H9 (cell line): ENCODE data around the gene CEBPG. TPM values are rescaled to one million over a fixed set of nuclear protein-coding genes. Genes with fewer than 3 reads are reported as not detected.

Source experiments
- DNase-seq: peaks from one replicate; pipeline ENCODE4 v3.0.0-alpha.2; 2017
- H2AFZ ChIP-seq: one replicate; pipeline ENCODE4 v1.6.1; 2013; ENCODE audit warnings: mild to moderate bottlenecking, low read length, control low read depth, moderate library complexity
- H2AK5ac ChIP-seq: 2 replicates; pipeline ENCODE4 v1.6.1; 2013; ENCODE audit warnings: low read length, control low read depth, mixed read lengths; ENCODE audit not compliant: insufficient read length
- H2BK120ac ChIP-seq: one replicate; pipeline ENCODE4 v1.6.1; 2013; ENCODE audit warnings: low read depth, mild to moderate bottlenecking, low read length, control low read depth, inconsistent platforms; ENCODE audit not compliant: poor library complexity, severe bottlenecking
- H2BK12ac ChIP-seq: 2 replicates; pipeline ENCODE4 v1.6.1; 2013; ENCODE audit warnings: low read length, control low read depth, mixed read lengths, low read depth; ENCODE audit not compliant: insufficient read length
- H2BK15ac ChIP-seq: 2 replicates; pipeline ENCODE4 v1.6.1; 2013; ENCODE audit warnings: low read depth, low read length, control low read depth
- H2BK20ac ChIP-seq: one replicate; pipeline ENCODE4 v1.6.1; 2013; ENCODE audit warnings: low read depth, mild to moderate bottlenecking, low read length, control low read depth, inconsistent platforms; ENCODE audit not compliant: poor library complexity, severe bottlenecking
- H2BK5ac ChIP-seq: 2 replicates; pipeline ENCODE4 v1.6.1; 2013; ENCODE audit warnings: low read length, control low read depth, mixed read lengths; ENCODE audit not compliant: insufficient read length
- H3K14ac ChIP-seq: 2 replicates; pipeline ENCODE4 v1.6.1; 2013; ENCODE audit warnings: low read length, control low read depth; ENCODE audit not compliant: insufficient read depth
- H3K18ac ChIP-seq: 2 replicates; pipeline ENCODE4 v1.6.1; 2013; ENCODE audit warnings: low read depth, mild to moderate bottlenecking, mixed read lengths, low read length, control low read depth; ENCODE audit not compliant: insufficient read length
- H3K23ac ChIP-seq: 2 replicates; pipeline ENCODE4 v1.6.1; 2013; ENCODE audit warnings: low read length, control low read depth, mixed read lengths, low read depth; ENCODE audit not compliant: insufficient read length
- H3K23me2 ChIP-seq: 2 replicates; pipeline ENCODE4 v1.6.1; 2013; ENCODE audit warnings: low read depth, mild to moderate bottlenecking, mixed read lengths, low read length, control low read depth; ENCODE audit not compliant: insufficient read length, poor library complexity, severe bottlenecking
- H3K27ac ChIP-seq: 2 replicates; pipeline ENCODE4 v1.5.1; 2013; ENCODE audit warnings: low read length, control low read depth, mixed read lengths, low read depth; ENCODE audit not compliant: insufficient read length
- H3K27me3 ChIP-seq: 2 replicates; pipeline ENCODE4 v1.6.1; 2013; ENCODE audit warnings: low read length, control low read depth, inconsistent platforms; ENCODE audit not compliant: insufficient read depth
- H3K4ac ChIP-seq: 2 replicates; pipeline ENCODE4 v1.6.1; 2013; ENCODE audit warnings: low read depth, mild to moderate bottlenecking, control low read depth, inconsistent platforms, low read length, moderate library complexity
- H3K4me1 ChIP-seq: 2 replicates; pipeline ENCODE4 v1.6.1; 2013; ENCODE audit warnings: low read length, control low read depth, inconsistent platforms; ENCODE audit not compliant: insufficient read depth
- H3K4me2 ChIP-seq: 2 replicates; pipeline ENCODE4 v1.6.1; 2013; ENCODE audit warnings: low read length, control low read depth, mixed read lengths; ENCODE audit not compliant: insufficient read length, insufficient read depth
- H3K56ac ChIP-seq: 2 replicates; pipeline ENCODE4 v1.6.1; 2013; ENCODE audit warnings: low read depth, mild to moderate bottlenecking, mixed read lengths, low read length, control low read depth; ENCODE audit not compliant: insufficient read length
- H3K79me1 ChIP-seq: 2 replicates; pipeline ENCODE4 v1.6.1; 2013; ENCODE audit warnings: low read depth, mild to moderate bottlenecking, moderate library complexity, low read length, control low read depth, inconsistent platforms; ENCODE audit not compliant: insufficient read depth, poor library complexity, severe bottlenecking
- H3K79me2 ChIP-seq: 2 replicates; pipeline ENCODE4 v1.6.1; 2013; ENCODE audit warnings: low read length, control low read depth, inconsistent platforms; ENCODE audit not compliant: insufficient read depth
- H3K9ac ChIP-seq: 2 replicates; pipeline ENCODE4 v1.6.1; 2013; ENCODE audit warnings: low read length, control low read depth, mixed read lengths; ENCODE audit not compliant: insufficient read length; ENCODE audit errors: extremely low read depth
- H3K9me3 ChIP-seq: one replicate; pipeline ENCODE4 v1.6.1; 2013; ENCODE audit warnings: low read depth, low read length, inconsistent platforms; ENCODE audit not compliant: control insufficient read depth
- H3T11ph ChIP-seq: one replicate; pipeline ENCODE4 v1.6.1; 2013; ENCODE audit warnings: mild to moderate bottlenecking, low read length, control low read depth, inconsistent platforms
- H4K20me1 ChIP-seq: one replicate; pipeline ENCODE4 v1.6.1; 2013; ENCODE audit not compliant: control insufficient read depth, insufficient read length, insufficient read depth
- H4K5ac ChIP-seq: 2 replicates; pipeline ENCODE4 v1.6.1; 2013; ENCODE audit warnings: low read depth, mild to moderate bottlenecking, mixed read lengths, low read length, control low read depth; ENCODE audit not compliant: insufficient read length
- H4K8ac ChIP-seq: replicated peaks from 2 replicates; pipeline ENCODE4 v1.6.1; 2013; ENCODE audit warnings: low read length, control low read depth, mixed read lengths, low read depth; ENCODE audit not compliant: insufficient read length
- H4K91ac ChIP-seq: 2 replicates; pipeline ENCODE4 v1.6.1; 2013; ENCODE audit warnings: low read depth, mild to moderate bottlenecking, moderate library complexity, mixed read lengths, low read length, control low read depth; ENCODE audit not compliant: insufficient read length
- H3K27ac Mint-ChIP-seq, 3 experiments: 2 replicates in 2 of 3; 3 replicates in 1 of 3; pipeline ENCODE4 v1.8.0; 2020 to 2021; ENCODE audit warnings: mixed read lengths in 3 of 3, mild to moderate bottlenecking in 1 of 3, moderate library complexity in 1 of 3
- H3K27me3 Mint-ChIP-seq: 2 replicates; pipeline ENCODE4 v1.8.0; 2021; ENCODE audit warnings: low read depth, mild to moderate bottlenecking, moderate library complexity, mixed read lengths
- H3K36me3 Mint-ChIP-seq, 3 experiments: 2 replicates in 2 of 3; 3 replicates in 1 of 3; pipeline ENCODE4 v1.8.0; 2020 to 2021; ENCODE audit warnings: low read depth in 3 of 3, mixed read lengths in 3 of 3; ENCODE audit not compliant: insufficient read depth in 1 of 3
- H3K4me1 Mint-ChIP-seq, 2 experiments: 2 replicates each; pipeline ENCODE4 v1.8.0; 2020; ENCODE audit warnings: mixed read lengths in 2 of 2
- H3K4me3 Mint-ChIP-seq, 2 experiments: 2 replicates in 1 of 2; 3 replicates in 1 of 2; pipeline ENCODE4 v1.8.0; 2020 to 2021; ENCODE audit warnings: mild to moderate bottlenecking in 2 of 2, mixed read lengths in 2 of 2, moderate library complexity in 1 of 2
- H3K9me3 Mint-ChIP-seq, 2 experiments: 2 replicates in 1 of 2; 3 replicates in 1 of 2; pipeline ENCODE4 v1.8.0; 2020; ENCODE audit warnings: mild to moderate bottlenecking in 2 of 2, mixed read lengths in 2 of 2, moderate library complexity in 1 of 2
- CTCF ChIP-seq: fragments of 200-600 bp; sonication (generic); conservative IDR thresholded peaks from 3 replicates; pipeline ENCODE4 v1.8.0; 2021; ENCODE audit warnings: antibody characterized with exemption, mild to moderate bottlenecking
- WGBS: extraction: QIAGEN DNeasy Blood & Tissue Kit; methylation state at CpG from one replicate; pipeline ENCODE4 v1.1.7; 2013; ENCODE audit warnings: missing lambda C conversion rate, low lambda C conversion rate, mixed read lengths; ENCODE audit not compliant: insufficient read length; ENCODE audit errors: extremely low coverage; 5-methylcytosine and 5-hydroxymethylcytosine counted together
- total RNA-seq: library from RNA; stranded (reverse); gene quantifications from 2 replicates; pipeline ENCODE4 v1.2.1, GENCODE V29; 2021

CEBPG gene
- total RNA-seq, 1 experiment from 2014 or later: 33.7 TPM

GRCh38 chr19:33412601-33413425 lies 39.3 kb downstream of the CEBPG start:
- Mint-ChIP-seq H3K9me3 (no peaks in the 10 kb centered on the region), H3K27ac (peak overlapping the region in 2 of 3 experiments; percentile 52 to 64; a peak in 3 of 7 replicates), H3K36me3 (no peaks in the 10 kb centered on the region; a peak in 1 of 7 replicates), H3K4me3 (no peak overlapping the region), H3K4me1 (peaks cover 4 to 8% of the 10 kb centered on the region in 2 experiments), H3K27me3 (no peaks in the 10 kb centered on the region)
- Histone ChIP-seq H2AFZ (no peak overlapping the region), H3T11ph (no peak overlapping the region), H2BK5ac (no peak overlapping the region), H3K79me1 (no peaks in the 10 kb centered on the region), H3K4ac (no peak overlapping the region), H3K18ac (no peak overlapping the region), H3K4me2 (no peak overlapping the region), H4K20me1 (no peaks in the 10 kb centered on the region), H4K5ac (no peak overlapping the region), H3K9ac (no peak overlapping the region), H2BK20ac (no peak overlapping the region), H2BK120ac (no peak overlapping the region), H3K79me2 (no peaks in the 10 kb centered on the region), H3K56ac (no peak overlapping the region), H3K14ac (no peak overlapping the region; the same call in 1 of the 2 replicates), H3K4me1 (no peaks in the 10 kb centered on the region), H2BK15ac (no peak overlapping the region), H3K27me3 (no peaks in the 10 kb centered on the region), H3K23me2 (no peaks in the 10 kb centered on the region), H2AK5ac (no peak overlapping the region), H4K8ac (no peak overlapping the region), H3K27ac (no peak overlapping the region), H2BK12ac (no peak overlapping the region), H3K9me3 (no peaks in the 10 kb centered on the region), H4K91ac (no peak overlapping the region), H3K23ac (no peak overlapping the region)
- DNase-seq: no peak
- WGBS: no CpG with 5 or more reads among the region's 18 CpGs
- no peak for TF ChIP-seq CTCF
